HG02759 (cell line): ENCODE data around the gene NGF.

Experiments used
- ATAC-seq: cut with Tn5 transposase; IDR thresholded peaks from one replicate; pipeline ENCODE4 v1.9.1; 2021; ENCODE audit warnings: mild to moderate bottlenecking, moderate library complexity; ENCODE audit not compliant: unreplicated experiment

The NGF gene

GRCh38 chr1:115240297-115240696 lies 97.8 kb downstream of the NGF start:
- no peak for ATAC-seq

- ATAC-seq: no peak
Measured at GRCh38 chr1:115239426-115239825, 98.6 kb downstream of the NGF start.

- ATAC-seq: no peak
Measured at GRCh38 chr1:115239148-115239422, 99.0 kb downstream of the NGF start.

- no peak for ATAC-seq
Measured at GRCh38 chr1:115238336-115239147, 99.5 kb downstream of the NGF start.

- no peak for ATAC-seq
Measured at GRCh38 chr1:115237507-115237906, 100.5 kb downstream of the NGF start.

- ATAC-seq: no peak
Measured at GRCh38 chr1:115237023-115237422, 101.0 kb downstream of the NGF start.
